Prostate gland (tissue), 2 donors: ENCODE data around the gene SPHK2.

Source experiments
- POLR2A ChIP-seq: fragments of 450-650 bp; IDR thresholded peaks from one replicate; pipeline ENCODE4 v1.6.1; 2016; ENCODE audit warnings: antibody characterized with exemption, mild to moderate bottlenecking
- TF ChIP-seq, protein P1 (sequence below), 4 experiments: fragments of 200-600 bp in 2 of 4; fragments of 450-650 bp in 2 of 4; sonication (generic) in 2 of 4; IDR thresholded peaks; 1 replicate in 3 of 4; 2 replicates in 1 of 4; pipeline ENCODE4 v1.5.1; 2016 to 2019; ENCODE audit warnings: antibody characterized with exemption in 4 of 4, mild to moderate bottlenecking in 2 of 4, moderate library complexity in 2 of 4

DNA sequence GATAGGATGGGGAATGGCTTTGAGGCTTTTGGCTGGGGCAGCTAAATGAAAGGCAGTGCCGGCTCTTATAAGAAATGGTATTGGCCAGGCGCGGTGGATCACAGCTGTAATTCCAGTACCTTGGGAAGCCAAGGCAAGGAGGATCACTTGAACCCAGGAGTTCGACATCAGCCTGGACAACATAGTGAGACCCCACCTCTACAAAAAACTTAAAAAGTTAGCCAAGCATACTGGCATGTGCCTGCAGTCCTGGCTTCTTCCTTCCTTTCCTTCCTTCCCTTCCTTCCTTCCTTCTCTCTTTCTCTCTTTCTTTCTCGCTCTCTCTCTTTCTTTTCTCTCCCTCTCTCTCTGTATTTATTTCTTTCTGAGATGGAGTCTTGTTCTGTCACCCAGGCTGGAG is 23.6 kb downstream of the SPHK2 start:
- TF ChIP-seq, protein P1, sequence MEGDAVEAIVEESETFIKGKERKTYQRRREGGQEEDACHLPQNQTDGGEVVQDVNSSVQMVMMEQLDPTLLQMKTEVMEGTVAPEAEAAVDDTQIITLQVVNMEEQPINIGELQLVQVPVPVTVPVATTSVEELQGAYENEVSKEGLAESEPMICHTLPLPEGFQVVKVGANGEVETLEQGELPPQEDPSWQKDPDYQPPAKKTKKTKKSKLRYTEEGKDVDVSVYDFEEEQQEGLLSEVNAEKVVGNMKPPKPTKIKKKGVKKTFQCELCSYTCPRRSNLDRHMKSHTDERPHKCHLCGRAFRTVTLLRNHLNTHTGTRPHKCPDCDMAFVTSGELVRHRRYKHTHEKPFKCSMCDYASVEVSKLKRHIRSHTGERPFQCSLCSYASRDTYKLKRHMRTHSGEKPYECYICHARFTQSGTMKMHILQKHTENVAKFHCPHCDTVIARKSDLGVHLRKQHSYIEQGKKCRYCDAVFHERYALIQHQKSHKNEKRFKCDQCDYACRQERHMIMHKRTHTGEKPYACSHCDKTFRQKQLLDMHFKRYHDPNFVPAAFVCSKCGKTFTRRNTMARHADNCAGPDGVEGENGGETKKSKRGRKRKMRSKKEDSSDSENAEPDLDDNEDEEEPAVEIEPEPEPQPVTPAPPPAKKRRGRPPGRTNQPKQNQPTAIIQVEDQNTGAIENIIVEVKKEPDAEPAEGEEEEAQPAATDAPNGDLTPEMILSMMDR (IDR thresholded peaks at IDR 0.05) = no peak
- TF ChIP-seq POLR2A = no peak
